ENCODE results near the gene PTGFR. TPM values are rescaled to one million over a fixed set of nuclear protein-coding genes. Genes with fewer than 3 reads are reported as not detected.

Gene PTGFR
- total RNA-seq, 2 donors from 2014 or later, result 0.34 to 0.46 TPM

- DNase-seq (ENCODE audit: low spot score), result no peak
- no peak overlapping the region for H3K27ac ChIP-seq
- no peaks in the 10 kb centered on the region for H3K4me1 ChIP-seq (replicated peaks)
- TF ChIP-seq POLR2A (IDR thresholded peaks at IDR 0.05), result no peak
- no peak for TF ChIP-seq POLR2AphosphoS5 (IDR thresholded peaks at IDR 0.05)
- TF ChIP-seq CTCF (IDR thresholded peaks at IDR 0.05), result no peak
- intact Hi-C loops (cut with DNase I), result no loop called here
- no peak overlapping the region for H3K4me3 ChIP-seq
- no peaks in the 10 kb centered on the region for H3K36me3 ChIP-seq
- no peaks in the 10 kb centered on the region for H3K9me3 ChIP-seq
- no peaks in the 10 kb centered on the region for H3K27me3 ChIP-seq (replicated peaks; ENCODE audit: insufficient read depth)
- WGBS, result 56% methylated on average over 1 of the region's 1 CpG
Measured at GRCh38 chr1:78587211-78587610, 96.4 kb downstream of the PTGFR start.

Other genes starting within 250 kb of the PTGFR start
- 1 to 10 TPM; 1.2 to 7.4 TPM for gene IFI44L, start 129.5 kb downstream of the PTGFR start, total RNA-seq
- 10 to 100 TPM in 1 of 2 donors, 1 to 10 TPM in 1; 5.3 to 23.9 TPM for gene IFI44, start 158.9 kb downstream of the PTGFR start, total RNA-seq

All from prostate gland (tissue), 2 donors.